Activated CD4-positive, alpha-beta T cell treated with anti-CD3 and anti-CD28 coated beads, Interleukin-2, amount 50 U/mL, for 1 hour (primary cell): ENCODE data around the gene CYP4B1.
"Not testable (repeated sequence)": the region's sequence is repeated elsewhere in the genome, so short reads cannot be mapped to it uniquely, and the experiment has no call there.

Experiments
- DNase-seq: peaks from one replicate; pipeline ENCODE4 v3.0.0-alpha.2; 2020

CYP4B1 gene

DNA sequence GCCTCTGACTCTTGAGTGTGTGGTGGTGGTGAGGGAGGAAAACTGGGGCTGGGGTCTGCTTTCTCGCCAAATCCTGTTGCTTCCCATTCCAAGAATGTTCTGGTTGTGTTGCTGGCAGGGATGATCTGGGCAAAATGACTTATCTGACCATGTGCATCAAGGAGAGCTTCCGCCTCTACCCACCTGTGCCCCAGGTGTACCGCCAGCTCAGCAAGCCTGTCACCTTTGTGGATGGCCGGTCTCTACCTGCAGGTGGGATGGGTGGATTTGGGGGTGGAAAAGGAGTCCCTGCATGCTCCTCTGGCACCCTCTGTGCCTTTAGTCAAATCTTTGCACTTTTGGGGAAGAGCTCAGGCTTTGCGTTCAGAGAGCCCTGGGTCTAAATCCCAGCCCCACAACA lies 18.1 kb downstream of the CYP4B1 start:
- no peak for DNase-seq

DNA sequence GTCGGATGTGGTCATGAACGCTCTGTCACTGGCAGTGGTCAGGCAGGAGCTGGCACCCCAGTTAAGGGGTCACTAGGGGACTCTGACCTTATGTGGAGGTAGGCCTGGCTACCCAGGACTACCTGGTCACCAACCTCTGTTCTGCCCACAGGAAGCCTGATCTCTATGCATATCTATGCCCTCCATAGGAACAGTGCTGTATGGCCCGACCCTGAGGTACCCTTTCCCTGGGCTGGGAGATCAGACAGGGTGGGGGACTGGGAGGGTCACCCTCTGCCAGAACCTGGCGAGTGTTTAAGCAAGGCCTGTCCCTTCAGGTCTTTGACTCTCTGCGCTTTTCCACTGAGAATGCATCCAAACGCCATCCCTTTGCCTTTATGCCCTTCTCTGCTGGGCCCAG lies 19.0 kb downstream of the CYP4B1 start:
- DNase-seq = no peak

DNA sequence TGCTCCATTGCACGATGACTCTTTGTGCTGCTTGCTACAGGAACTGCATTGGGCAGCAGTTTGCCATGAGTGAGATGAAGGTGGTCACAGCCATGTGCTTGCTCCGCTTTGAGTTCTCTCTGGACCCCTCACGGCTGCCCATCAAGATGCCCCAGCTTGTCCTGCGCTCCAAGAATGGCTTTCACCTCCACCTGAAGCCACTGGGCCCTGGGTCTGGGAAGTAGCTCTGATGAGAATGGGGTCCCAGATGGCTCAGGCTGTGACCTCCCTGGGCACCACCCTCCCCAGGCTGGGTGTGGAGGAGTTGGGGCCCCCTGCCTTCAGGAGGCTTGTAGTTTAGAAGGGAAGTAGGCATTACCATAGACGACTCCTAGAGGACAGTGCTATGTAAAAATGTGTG lies 19.7 kb downstream of the CYP4B1 start:
- no peak for DNase-seq

DNA sequence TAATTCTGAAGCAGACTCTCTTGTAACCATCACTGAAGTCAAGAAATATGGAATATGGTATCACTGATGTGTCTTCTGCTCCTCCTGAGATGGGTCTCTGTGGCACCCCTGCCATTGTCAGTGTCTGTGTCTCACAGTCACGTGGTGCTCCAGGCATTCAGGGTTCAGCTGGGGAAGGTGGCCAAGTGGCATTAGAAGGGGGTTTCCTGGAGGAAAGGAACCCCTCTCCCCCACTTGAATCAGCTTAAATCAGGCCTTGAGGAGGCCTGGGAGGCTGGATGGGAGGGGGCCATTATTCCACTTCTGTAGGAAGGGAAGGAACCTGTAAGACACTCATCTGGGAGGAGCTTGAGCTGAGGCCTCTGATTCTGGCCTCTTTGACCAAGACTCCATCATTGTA lies 20.5 kb downstream of the CYP4B1 start:
- no peak for DNase-seq

DNA sequence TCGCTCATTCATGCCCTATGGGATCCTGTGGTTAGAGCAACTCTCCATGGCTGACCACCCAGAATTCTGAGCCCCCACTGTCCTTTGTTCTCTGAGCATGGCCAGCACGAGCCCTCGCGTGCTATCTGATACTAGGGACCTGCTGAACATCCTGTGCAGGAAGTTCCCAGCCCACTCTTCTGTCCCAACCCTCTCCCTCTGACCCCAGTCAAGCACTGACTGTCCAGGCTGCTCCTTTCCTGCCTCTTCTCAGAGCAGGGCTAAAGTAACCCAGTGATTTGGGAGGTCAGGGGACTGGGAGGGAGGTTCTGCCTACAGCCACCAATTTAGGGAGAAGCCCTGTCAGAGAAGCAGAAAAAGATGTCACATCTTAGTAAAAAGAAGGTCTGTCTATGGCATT lies 21.2 kb downstream of the CYP4B1 start:
- DNase-seq = no peak

DNA sequence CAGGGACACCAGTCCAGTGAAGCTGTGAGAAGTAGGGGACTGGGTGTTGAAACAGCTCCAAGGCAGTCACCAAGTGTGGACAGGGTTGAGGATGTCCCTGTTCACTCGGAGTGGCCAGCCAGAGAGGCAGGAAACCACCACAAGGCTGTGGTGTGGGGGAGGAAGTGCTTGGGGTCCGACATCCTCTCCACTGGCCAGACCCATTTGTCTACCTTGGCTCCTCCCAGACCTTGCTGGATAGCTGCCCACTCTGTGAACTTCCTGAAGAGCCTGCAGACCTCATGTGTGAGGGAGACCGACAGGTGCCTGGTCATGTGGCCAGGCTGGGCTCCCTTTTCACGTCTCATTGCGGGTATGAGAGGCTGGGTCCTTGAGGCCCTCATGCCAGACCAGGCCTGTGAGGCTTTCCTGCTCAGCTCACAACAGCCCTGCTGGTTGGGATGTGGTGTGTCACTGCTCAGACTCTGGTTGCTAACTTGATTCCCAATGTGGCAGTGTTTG lies 21.8 kb downstream of the CYP4B1 start:
- no peak for DNase-seq

DNA sequence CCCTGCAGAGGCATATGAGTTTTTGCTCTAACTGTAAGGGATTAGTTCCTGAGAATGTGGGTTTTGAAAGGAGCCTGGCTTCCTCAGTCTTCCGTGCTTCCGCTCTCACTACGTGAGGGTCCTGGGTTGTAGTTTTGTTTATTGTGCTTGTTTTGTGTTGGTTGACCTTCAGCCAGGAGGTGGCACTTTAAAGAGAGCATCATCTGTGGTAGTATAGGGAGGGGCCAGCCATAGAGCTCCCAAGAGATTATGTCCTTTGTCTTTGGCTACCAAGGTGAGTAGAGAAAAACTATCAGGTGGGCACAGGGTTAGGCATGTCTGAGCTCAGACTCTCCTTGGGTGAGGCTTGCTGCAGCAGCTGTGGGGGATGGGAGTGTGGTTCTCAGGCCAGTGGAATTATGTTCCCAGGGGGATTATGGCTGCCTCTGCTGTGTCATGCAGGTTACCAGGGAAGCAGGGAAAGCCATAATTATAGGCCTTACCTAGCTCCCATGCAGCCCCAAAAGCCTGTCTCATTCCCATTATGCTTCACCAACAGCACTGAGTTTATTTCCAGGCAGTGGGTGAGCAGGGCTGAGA lies 23.5 kb downstream of the CYP4B1 start:
- no peak for DNase-seq

DNA sequence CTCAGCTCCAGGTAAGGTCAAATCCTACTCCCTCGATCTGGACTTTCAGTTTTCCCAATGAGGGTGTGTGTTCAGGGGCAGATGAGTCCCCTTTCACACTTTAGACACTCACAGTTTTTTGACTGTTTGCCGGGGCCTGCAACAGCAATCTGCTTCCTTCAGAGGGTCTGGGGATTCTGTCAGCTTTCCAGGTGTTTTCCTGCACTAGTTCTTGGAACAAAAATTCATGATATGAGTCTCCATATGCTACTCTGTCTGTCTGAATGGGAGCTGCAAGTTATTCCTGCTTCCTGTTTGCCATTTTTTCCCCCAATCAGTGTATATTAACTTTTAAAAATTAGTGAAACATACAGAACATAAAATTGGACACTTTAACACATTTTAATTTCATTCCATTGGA lies 24.3 kb downstream of the CYP4B1 start:
- no peak for DNase-seq

DNA sequence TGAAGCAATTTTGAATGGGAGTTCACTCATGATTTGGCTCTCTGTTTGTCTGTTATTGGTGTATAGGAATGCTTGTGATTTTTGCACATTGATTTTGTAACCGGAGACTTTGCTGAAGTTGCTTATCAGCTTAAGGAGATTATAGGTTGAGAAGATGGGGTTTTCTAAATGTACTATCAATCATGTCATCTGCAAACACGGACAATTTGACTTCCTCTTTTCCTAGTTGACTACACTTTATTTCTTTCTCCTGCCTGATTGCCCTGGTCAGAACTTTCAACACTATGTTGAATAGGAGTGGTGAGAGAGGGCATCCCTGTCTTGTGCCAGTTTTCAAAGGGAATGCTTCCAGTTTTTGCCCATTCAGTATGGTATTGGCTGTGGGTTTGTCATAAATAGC lies 28.0 kb downstream of the CYP4B1 start:
- DNase-seq = not testable (repeated sequence)

DNA sequence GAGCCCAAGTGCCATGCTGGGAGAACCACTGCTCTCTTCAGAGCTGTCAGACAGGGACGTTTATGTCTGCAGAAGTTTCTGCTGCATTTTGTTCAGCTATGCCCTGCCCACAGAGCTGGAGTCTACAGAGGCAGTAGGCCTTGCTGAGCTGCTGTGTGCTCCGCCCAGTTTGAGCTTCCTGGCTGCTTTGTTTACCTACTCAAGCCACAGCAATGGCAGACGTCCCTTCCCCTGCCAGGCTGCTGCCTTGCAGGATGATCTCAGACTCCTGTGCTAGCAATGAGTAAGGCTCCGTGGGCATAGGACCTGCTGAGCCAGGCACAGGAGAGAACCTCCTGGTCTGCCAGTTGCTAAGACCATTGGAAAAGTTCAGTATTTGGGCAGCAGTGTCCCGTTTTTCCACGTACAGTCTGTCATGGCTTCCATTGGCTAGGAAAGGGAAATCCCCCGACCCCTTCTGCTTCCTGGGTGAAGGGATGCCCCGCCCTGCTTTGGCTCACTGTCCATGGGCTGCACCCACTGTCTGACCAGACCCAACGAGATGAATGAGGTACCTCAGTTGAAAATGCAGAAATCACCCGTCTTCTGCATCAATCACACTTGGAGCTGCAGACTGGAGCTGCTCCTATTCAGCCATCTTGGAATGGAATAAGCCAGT lies 31.9 kb downstream of the CYP4B1 start:
- no peak for DNase-seq

DNA sequence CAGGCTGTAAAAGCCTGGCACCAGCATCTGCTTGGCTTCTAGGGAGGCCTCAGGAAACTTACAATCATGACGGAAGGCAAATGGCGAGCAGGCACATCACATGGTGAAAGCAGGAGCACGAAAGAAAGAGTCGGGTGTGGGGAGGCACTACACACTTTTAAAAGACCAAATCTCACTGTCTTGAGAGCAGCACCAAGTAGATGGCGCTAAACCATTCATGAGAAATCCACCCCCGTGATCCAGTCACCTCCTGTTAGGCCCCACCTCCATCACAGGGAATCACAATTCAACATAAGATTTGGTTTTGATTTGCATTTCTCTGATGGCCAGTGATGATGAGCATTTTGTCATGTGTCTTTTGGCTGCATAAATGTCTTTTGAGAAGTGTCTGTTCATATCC lies 36.6 kb downstream of the CYP4B1 start:
- DNase-seq = not testable (repeated sequence)

DNA sequence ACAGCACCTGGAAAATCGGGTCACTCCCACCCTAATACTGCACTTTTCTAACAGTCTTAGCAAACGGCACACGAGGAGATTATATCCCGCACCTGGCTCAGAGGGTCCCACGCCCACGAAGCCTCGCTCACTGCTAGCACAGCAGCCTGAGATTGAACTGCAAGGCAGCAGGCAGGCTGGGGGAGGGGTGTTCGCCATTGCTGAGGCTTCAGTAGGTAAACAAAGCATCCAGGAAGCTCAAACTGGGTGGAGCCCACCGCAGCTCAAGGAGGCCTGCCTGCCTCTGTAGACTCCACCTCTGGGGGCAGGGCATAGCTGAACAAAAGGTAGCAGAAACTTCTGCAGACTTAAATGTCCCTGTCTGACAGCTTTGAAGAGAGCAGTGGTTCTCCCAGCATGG lies 47.5 kb downstream of the CYP4B1 start:
- DNase-seq = not testable (repeated sequence)

DNA sequence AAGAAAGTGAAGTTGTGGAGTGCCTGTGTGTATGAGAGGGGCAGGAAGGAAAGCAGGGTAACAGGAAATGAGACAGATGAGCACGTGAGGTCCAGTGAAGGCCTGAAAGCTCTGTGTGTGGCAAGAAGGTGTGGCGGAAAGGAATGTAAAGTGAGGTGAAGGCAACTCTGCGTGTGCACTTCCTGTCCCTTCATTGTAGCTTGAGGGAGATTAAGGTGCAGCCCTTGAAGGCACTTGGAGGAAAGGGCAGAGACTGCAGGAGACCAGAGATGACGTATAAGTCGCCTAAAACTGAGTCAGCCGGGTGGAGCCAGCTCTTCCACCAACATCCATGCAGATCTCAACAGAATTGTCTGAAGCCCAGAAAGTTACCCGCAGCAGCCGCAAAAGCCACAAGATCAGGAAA lies 58.8 kb downstream of the CYP4B1 start:
- DNase-seq = not testable (repeated sequence)

DNA sequence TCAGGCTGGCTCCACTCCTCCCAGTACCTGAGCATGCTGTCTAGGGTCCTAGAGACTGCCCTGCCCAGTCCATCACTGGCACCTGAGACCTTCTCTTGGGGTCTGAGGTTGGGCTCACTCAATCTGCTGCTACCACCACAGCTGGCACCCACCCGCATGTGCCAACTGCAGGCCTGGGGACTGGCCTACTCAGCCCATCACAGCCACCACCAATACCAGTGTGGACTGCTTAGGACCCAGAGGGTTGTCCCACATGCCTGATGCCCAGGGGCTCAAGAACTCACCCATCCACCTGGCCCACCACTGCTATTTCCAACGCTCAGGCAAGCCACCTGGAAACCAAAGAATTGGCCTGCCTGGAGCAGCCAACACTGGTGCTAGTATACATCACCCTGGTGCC lies 63.5 kb downstream of the CYP4B1 start:
- DNase-seq = no peak
